ENCODE results near the gene LRRC10. TPM values are rescaled to one million over a fixed set of nuclear protein-coding genes. Genes with fewer than 3 reads are reported as not detected.

The LRRC10 gene
- total RNA-seq, 1 experiment from 2014 or later, result not detected

- no peak for DNase-seq
- Histone ChIP-seq H3K36me3 (ENCODE audit: low read depth) (no peaks in the 10 kb centered on the region), H3F3A (ENCODE audit: insufficient read depth, low read depth) (0 out of 2 replicates have a peak, but pooled peaks cover 4% of the 10 kb centered on the region), H3K4me2 (no peak overlapping the region), H3K79me2 (ENCODE audit: low read depth) (no peaks in the 10 kb centered on the region), H3K9me2 (ENCODE audit: insufficient read depth) (no peaks in the 10 kb centered on the region), H3K9me3 (ENCODE audit: insufficient read depth, low read depth) (no peaks in the 10 kb centered on the region), H4K20me1 (ENCODE audit: insufficient read depth) (no peaks in the 10 kb centered on the region), H3K4me1 (replicated peaks; ENCODE audit: insufficient read depth) (0 out of 2 replicates have a peak, but pooled peaks cover 4% of the 10 kb centered on the region), H3K27me3 (ENCODE audit: insufficient read depth, low read depth) (no peaks in the 10 kb centered on the region), H3K4me3 (no peak overlapping the region), H3K27ac (no peak overlapping the region), H2AFZ (no peak overlapping the region)
- intact Hi-C loops (cut with micrococcal nuclease; ENCODE audit: unreplicated experiment), result no loop called here
- TF ChIP-seq CTCF (conservative IDR thresholded peaks at IDR 0.05), result no peak
- no peak for TF ChIP-seq EZH2 (IDR thresholded peaks at IDR 0.05; ENCODE audit: low read depth)
- POLR2A ChIA-PET (ENCODE audit: unreplicated experiment), result no interaction called here
- no TSS peak for BruUV-seq (replicated peaks)
- CTCF ChIA-PET, result no interaction called here
Measured at GRCh38 chr12:69580074-69580473, 30.6 kb downstream of the LRRC10 start.

- no peak for TF ChIP-seq EZH2 (IDR thresholded peaks at IDR 0.05; ENCODE audit: low read depth)
- TF ChIP-seq CTCF (conservative IDR thresholded peaks at IDR 0.05), result no peak
- no TSS peak for BruUV-seq (replicated peaks)
- no peak for DNase-seq
- intact Hi-C loops (cut with micrococcal nuclease; ENCODE audit: unreplicated experiment), result no loop called here
- Histone ChIP-seq H3K79me2 (ENCODE audit: low read depth) (no peaks in the 10 kb centered on the region), H3K4me2 (no peak overlapping the region), H3K9me3 (ENCODE audit: insufficient read depth, low read depth) (no peaks in the 10 kb centered on the region), H3K27me3 (ENCODE audit: insufficient read depth, low read depth) (no peaks in the 10 kb centered on the region), H4K20me1 (ENCODE audit: insufficient read depth) (no peaks in the 10 kb centered on the region), H2AFZ (no peak overlapping the region), H3F3A (ENCODE audit: insufficient read depth, low read depth) (0 out of 2 replicates have a peak, but pooled peaks cover 4% of the 10 kb centered on the region), H3K4me3 (no peak overlapping the region), H3K27ac (no peak overlapping the region), H3K9me2 (ENCODE audit: insufficient read depth) (no peaks in the 10 kb centered on the region), H3K36me3 (ENCODE audit: low read depth) (no peaks in the 10 kb centered on the region), H3K4me1 (replicated peaks; ENCODE audit: insufficient read depth) (no peaks in the 10 kb centered on the region)
- POLR2A ChIA-PET (ENCODE audit: unreplicated experiment), result no interaction called here
- CTCF ChIA-PET, result no interaction called here
Measured at GRCh38 chr12:69579029-69579428, 31.7 kb downstream of the LRRC10 start.

- TF ChIP-seq EZH2 (IDR thresholded peaks at IDR 0.05; ENCODE audit: low read depth) (no peak), CTCF (conservative IDR thresholded peaks at IDR 0.05) (no peak)
- intact Hi-C loops (cut with micrococcal nuclease; ENCODE audit: unreplicated experiment), result no loop called here
- Histone ChIP-seq H3K36me3 (ENCODE audit: low read depth) (no peaks in the 10 kb centered on the region), H3K79me2 (ENCODE audit: low read depth) (no peaks in the 10 kb centered on the region), H3K4me2 (no peak overlapping the region), H3F3A (ENCODE audit: insufficient read depth, low read depth) (0 out of 2 replicates have a peak, but pooled peaks cover 4% of the 10 kb centered on the region), H3K27me3 (ENCODE audit: insufficient read depth, low read depth) (no peaks in the 10 kb centered on the region), H3K4me3 (no peak overlapping the region), H3K4me1 (replicated peaks; ENCODE audit: insufficient read depth) (no peaks in the 10 kb centered on the region), H3K9me3 (ENCODE audit: insufficient read depth, low read depth) (no peaks in the 10 kb centered on the region), H3K9me2 (ENCODE audit: insufficient read depth) (no peaks in the 10 kb centered on the region), H4K20me1 (ENCODE audit: insufficient read depth) (no peaks in the 10 kb centered on the region), H3K27ac (no peak overlapping the region), H2AFZ (no peak overlapping the region)
- no TSS peak for BruUV-seq (replicated peaks)
- DNase-seq, result no peak
- POLR2A ChIA-PET (ENCODE audit: unreplicated experiment), result no interaction called here
- CTCF ChIA-PET, result no interaction called here
Measured at GRCh38 chr12:69578283-69578682, 32.4 kb downstream of the LRRC10 start.
